ENCODE data around the gene NETO2. TPM values are rescaled to one million over a fixed set of nuclear protein-coding genes. Genes with fewer than 3 reads are reported as not detected.

NETO2 gene
- total and polyA plus RNA-seq, 9 of the 15 experiments (the other 6 are each of a cell fraction or from before 2014, with no cell fraction given) = 4.1 to 37.0 (median 22.2) TPM

- TF ChIP-seq CTCF (IDR thresholded peaks at IDR 0.05 in 2 of 3, conservative IDR thresholded peaks at IDR 0.05 in 1 of 3; ENCODE audit: insufficient read depth in 2 of 3, low read depth in 1 of 3, low read length in 3 of 3) = peak in 2 of 3 experiments; percentile 11 to 13; a peak in 2 of 6 replicates
- TF ChIP-seq THAP7 (CRISPR knock-in tag; IDR thresholded peaks at IDR 0.05) = 0 out of 2 replicates have a peak, but pooled peaks have one; percentile 20
Measured at GRCh38 chr16:47037396-47037745, 106.4 kb downstream of the NETO2 start (continued).

- in situ Hi-C loops (cut with MboI) = loop anchor here (5.0 kb wide), 1 partner anchor 1126 kb away; no protein-coding TSS in a partner anchor
- POLR2A ChIA-PET = interaction anchor here (0.7 kb wide), 1 partner anchor 9 kb away, joined by 4 read pairs; no protein-coding TSS in a partner anchor
Measured at GRCh38 chr16:47036201-47036600, 107.5 kb downstream of the NETO2 start.

More at GRCh38 chr16:47036201-47036600, 107.5 kb downstream of the NETO2 start:
- Histone ChIP-seq H3K9ac (ENCODE audit: insufficient read depth in 1 of 2, low read depth in 2 of 2, low read length in 2 of 2) (no peak overlapping the region), H3K4me3 (no peak overlapping the region), H3K27me3 (ENCODE audit: control insufficient read depth in 2 of 2, insufficient read depth in 2 of 2, low read length in 2 of 2) (peaks cover 18 to 42% of the 10 kb centered on the region in 2 experiments; a peak in 4 of 5 replicates), H3K4me1 (replicated peaks in 1 of 2; ENCODE audit: control insufficient read depth in 2 of 2, insufficient read depth in 2 of 2, low read length in 2 of 2) (peaks cover 0 to 13% of the 10 kb centered on the region in 2 experiments; a peak in 3 of 5 replicates), H2AFZ (ENCODE audit: low read depth, low read length) (no peak overlapping the region), H3K4me2 (ENCODE audit: insufficient read depth, low read length) (no peak overlapping the region), H4K20me1 (replicated peaks; ENCODE audit: control insufficient read depth, insufficient read depth, low read length) (no peaks in the 10 kb centered on the region), H3K9me1 (ENCODE audit: control insufficient read depth, insufficient read depth, low read length) (no peaks in the 10 kb centered on the region), H3K36me3 (ENCODE audit: control insufficient read depth, insufficient read depth, low read length) (no peaks in the 10 kb centered on the region), H3K9me3 (replicated peaks; ENCODE audit: control insufficient read depth, insufficient read depth, low read depth, low read length) (no peaks in the 10 kb centered on the region), H3K79me2 (ENCODE audit: control insufficient read depth, insufficient read depth, low read length) (no peaks in the 10 kb centered on the region), H3K27ac (ENCODE audit: extremely low read depth, low read depth, low read length) (no peak overlapping the region)
- CTCF ChIA-PET (ENCODE audit: low intra/inter-chr PET ratio) = interaction anchor here (1.4 to 1.6 kb wide), 2 partner anchors 88 to 107 kb away, joined by 4 read pairs; partner anchors contain the start of gene NETO2
- FAIRE-seq (no peak), ATAC-seq (no peak), DNase-seq (ENCODE audit: extremely low read depth in 1 of 4, low spot score in 3 of 4) (no peak)
- TF ChIP-seq CTCF (IDR thresholded peaks at IDR 0.05 in 2 of 3, conservative IDR thresholded peaks at IDR 0.05 in 1 of 3; ENCODE audit: insufficient read depth in 2 of 3, low read depth in 1 of 3, low read length in 3 of 3) (peak; percentile 4 to 35 (median 29); a peak in 3 of 6 replicates), ZNF76 (CRISPR knock-in tag; IDR thresholded peaks at IDR 0.05; ENCODE audit: borderline replicate concordance) (no peak)
- WGBS (ENCODE audit: insufficient coverage, low coverage, missing lambda C conversion rate) = 2% methylated on average over 5 of the region's 5 CpGs
- intact Hi-C loops (cut with micrococcal nuclease) = loop anchor here (2.0 to 10.0 kb wide), 2 partner anchors 99 to 1121 kb away; no protein-coding TSS in a partner anchor
- BruUV-seq (replicated peaks) = no TSS peak
